ENCODE results near the gene ST6GAL1.

ST6GAL1 gene

GRCh38 chr3:187044206-187044605 lies 113.9 kb downstream of the ST6GAL1 start:
- H3K36me3 ChIP-seq (ENCODE audit: control insufficient read depth in 1 of 2, insufficient read depth in 2 of 2, low read length in 2 of 2): no peaks in the 10 kb centered on the region
- H4K91ac ChIP-seq (ENCODE audit: low read depth, low read length): no peak overlapping the region
- H2AFZ ChIP-seq (ENCODE audit: insufficient read depth, low read length, poor library complexity): no peak overlapping the region
- H2AK5ac ChIP-seq (ENCODE audit: low read length): no peak overlapping the region
- peaks cover 0 to 2% of the 10 kb centered on the region in 2 experiments for H3K4me1 ChIP-seq (ENCODE audit: control insufficient read depth in 1 of 2, insufficient read depth in 2 of 2, low read length in 2 of 2)
- no peaks in the 10 kb centered on the region for H3K79me2 ChIP-seq (ENCODE audit: control insufficient read depth, insufficient read depth, low read length, poor library complexity)
- no peaks in the 10 kb centered on the region for H3K27me3 ChIP-seq (ENCODE audit: insufficient read depth, low read length)
- no peak overlapping the region for H4K8ac ChIP-seq (ENCODE audit: low read depth, low read length)
- no peak overlapping the region for H4K12ac ChIP-seq (ENCODE audit: low read depth, low read length)
- no peak for DNase-seq
- H3K9me3 ChIP-seq (ENCODE audit: insufficient read depth, low read depth, low read length): peaks cover 2% of the 10 kb centered on the region
- H2BK5ac ChIP-seq (ENCODE audit: low read depth, low read length, poor library complexity): no peak overlapping the region
- no peak overlapping the region for H3K23ac ChIP-seq (ENCODE audit: low read length)
- no peak overlapping the region for H3K4me3 ChIP-seq (ENCODE audit: low read depth, low read length)
- no peaks in the 10 kb centered on the region for H3K79me1 ChIP-seq (ENCODE audit: low read length)
- H3K4me2 ChIP-seq (ENCODE audit: low read length): no peak overlapping the region
- no peak overlapping the region for H3K4ac ChIP-seq (ENCODE audit: low read depth, low read length)
- H2BK120ac ChIP-seq (ENCODE audit: insufficient read depth, low read length, poor library complexity): no peak overlapping the region
- H3K14ac ChIP-seq (ENCODE audit: low read length): no peak overlapping the region
- H2BK12ac ChIP-seq (ENCODE audit: low read length): no peak overlapping the region
- WGBS (ENCODE audit: extremely low coverage, insufficient coverage, insufficient read length): no CpG with 5 or more reads among the region's 3 CpGs
- H3K27ac ChIP-seq (ENCODE audit: low read depth, low read length): no peak overlapping the region
- H3K9ac ChIP-seq (ENCODE audit: low read length): no peak overlapping the region
- H3K18ac ChIP-seq (ENCODE audit: low read length): no peak overlapping the region

- no peaks in the 10 kb centered on the region for H3K79me1 ChIP-seq (ENCODE audit: low read length)
- H3K4me1 ChIP-seq (ENCODE audit: control insufficient read depth in 1 of 2, insufficient read depth in 2 of 2, low read length in 2 of 2): peaks cover 0 to 2% of the 10 kb centered on the region in 2 experiments
- no peaks in the 10 kb centered on the region for H3K36me3 ChIP-seq (ENCODE audit: control insufficient read depth in 1 of 2, insufficient read depth in 2 of 2, low read length in 2 of 2)
- no peak for DNase-seq
- H3K9ac ChIP-seq (ENCODE audit: low read length): no peak overlapping the region
- H2AFZ ChIP-seq (ENCODE audit: insufficient read depth, low read length, poor library complexity): no peak overlapping the region
- H3K4ac ChIP-seq (ENCODE audit: low read depth, low read length): no peak overlapping the region
- H2BK5ac ChIP-seq (ENCODE audit: low read depth, low read length, poor library complexity): no peak overlapping the region
- H3K4me2 ChIP-seq (ENCODE audit: low read length): no peak overlapping the region
- no peak overlapping the region for H3K18ac ChIP-seq (ENCODE audit: low read length)
- H4K12ac ChIP-seq (ENCODE audit: low read depth, low read length): no peak overlapping the region
- H2BK12ac ChIP-seq (ENCODE audit: low read length): no peak overlapping the region
- H2AK5ac ChIP-seq (ENCODE audit: low read length): no peak overlapping the region
- no peak overlapping the region for H3K14ac ChIP-seq (ENCODE audit: low read length)
- H2BK120ac ChIP-seq (ENCODE audit: insufficient read depth, low read length, poor library complexity): no peak overlapping the region
- no peaks in the 10 kb centered on the region for H3K79me2 ChIP-seq (ENCODE audit: control insufficient read depth, insufficient read depth, low read length, poor library complexity)
- H3K23ac ChIP-seq (ENCODE audit: low read length): no peak overlapping the region
- no peak overlapping the region for H3K27ac ChIP-seq (ENCODE audit: low read depth, low read length)
- H3K9me3 ChIP-seq (ENCODE audit: insufficient read depth, low read depth, low read length): peaks cover 2% of the 10 kb centered on the region
- no peak overlapping the region for H4K8ac ChIP-seq (ENCODE audit: low read depth, low read length)
- WGBS (ENCODE audit: extremely low coverage, insufficient coverage, insufficient read length): no CpG with 5 or more reads among the region's 4 CpGs
- H3K27me3 ChIP-seq (ENCODE audit: insufficient read depth, low read length): no peaks in the 10 kb centered on the region
- no peak overlapping the region for H3K4me3 ChIP-seq (ENCODE audit: low read depth, low read length)
- no peak overlapping the region for H4K91ac ChIP-seq (ENCODE audit: low read depth, low read length)
These were observed 114.7 kb downstream of the ST6GAL1 start for GRCh38 chr3:187044867-187045552.

- no peaks in the 10 kb centered on the region for H3K36me3 ChIP-seq (ENCODE audit: control insufficient read depth in 1 of 2, insufficient read depth in 2 of 2, low read length in 2 of 2)
- no CpG with 5 or more reads among the region's 2 CpGs for WGBS (ENCODE audit: extremely low coverage, insufficient coverage, insufficient read length)
- H3K18ac ChIP-seq (ENCODE audit: low read length): no peak overlapping the region
- no peaks in the 10 kb centered on the region for H3K79me1 ChIP-seq (ENCODE audit: low read length)
- peaks cover 2% of the 10 kb centered on the region for H3K9me3 ChIP-seq (ENCODE audit: insufficient read depth, low read depth, low read length)
- H3K23ac ChIP-seq (ENCODE audit: low read length): no peak overlapping the region
- no peak overlapping the region for H3K9ac ChIP-seq (ENCODE audit: low read length)
- no peak overlapping the region for H3K4me2 ChIP-seq (ENCODE audit: low read length)
- no peak overlapping the region for H2BK5ac ChIP-seq (ENCODE audit: low read depth, low read length, poor library complexity)
- no peak overlapping the region for H3K14ac ChIP-seq (ENCODE audit: low read length)
- no peak overlapping the region for H2BK120ac ChIP-seq (ENCODE audit: insufficient read depth, low read length, poor library complexity)
- H3K4ac ChIP-seq (ENCODE audit: low read depth, low read length): no peak overlapping the region
- H3K79me2 ChIP-seq (ENCODE audit: control insufficient read depth, insufficient read depth, low read length, poor library complexity): no peaks in the 10 kb centered on the region
- no peak overlapping the region for H3K4me3 ChIP-seq (ENCODE audit: low read depth, low read length)
- H3K27ac ChIP-seq (ENCODE audit: low read depth, low read length): no peak overlapping the region
- H3K4me1 ChIP-seq (ENCODE audit: control insufficient read depth in 1 of 2, insufficient read depth in 2 of 2, low read length in 2 of 2): no peaks in the 10 kb centered on the region
- H2AFZ ChIP-seq (ENCODE audit: insufficient read depth, low read length, poor library complexity): no peak overlapping the region
- no peak overlapping the region for H2AK5ac ChIP-seq (ENCODE audit: low read length)
- DNase-seq: no peak
- no peak overlapping the region for H4K8ac ChIP-seq (ENCODE audit: low read depth, low read length)
- H4K91ac ChIP-seq (ENCODE audit: low read depth, low read length): no peak overlapping the region
- no peaks in the 10 kb centered on the region for H3K27me3 ChIP-seq (ENCODE audit: insufficient read depth, low read length)
- H2BK12ac ChIP-seq (ENCODE audit: low read length): no peak overlapping the region
- H4K12ac ChIP-seq (ENCODE audit: low read depth, low read length): no peak overlapping the region
These were observed 115.7 kb downstream of the ST6GAL1 start for GRCh38 chr3:187046033-187046432.

- H3K4me2 ChIP-seq (ENCODE audit: low read length): no peak overlapping the region
- H3K14ac ChIP-seq (ENCODE audit: low read length): no peak overlapping the region
These were observed 119.3 kb downstream of the ST6GAL1 start for GRCh38 chr3:187049462-187050101.

More at GRCh38 chr3:187049462-187050101, 119.3 kb downstream of the ST6GAL1 start:
- no peak for DNase-seq
- Histone ChIP-seq H3K27me3 (ENCODE audit: insufficient read depth, low read length) (no peaks in the 10 kb centered on the region), H3K18ac (ENCODE audit: low read length) (no peak overlapping the region), H2BK5ac (ENCODE audit: low read depth, low read length, poor library complexity) (no peak overlapping the region), H4K12ac (ENCODE audit: low read depth, low read length) (no peak overlapping the region), H3K4me1 (ENCODE audit: control insufficient read depth in 1 of 2, insufficient read depth in 2 of 2, low read length in 2 of 2) (no peaks in the 10 kb centered on the region), H4K8ac (ENCODE audit: low read depth, low read length) (no peak overlapping the region), H3K23ac (ENCODE audit: low read length) (no peak overlapping the region), H3K79me1 (ENCODE audit: low read length) (no peaks in the 10 kb centered on the region), H3K4me3 (ENCODE audit: low read depth, low read length) (no peak overlapping the region), H3K79me2 (ENCODE audit: control insufficient read depth, insufficient read depth, low read length, poor library complexity) (no peaks in the 10 kb centered on the region), H3K4ac (ENCODE audit: low read depth, low read length) (no peak overlapping the region), H3K9me3 (ENCODE audit: insufficient read depth, low read depth, low read length) (no peaks in the 10 kb centered on the region), H2BK12ac (ENCODE audit: low read length) (no peak overlapping the region), H2AFZ (ENCODE audit: insufficient read depth, low read length, poor library complexity) (no peak overlapping the region), H3K9ac (ENCODE audit: low read length) (no peak overlapping the region), H3K27ac (ENCODE audit: low read depth, low read length) (no peak overlapping the region), H3K36me3 (ENCODE audit: control insufficient read depth in 1 of 2, insufficient read depth in 2 of 2, low read length in 2 of 2) (no peaks in the 10 kb centered on the region), H4K91ac (ENCODE audit: low read depth, low read length) (no peak overlapping the region), H2BK120ac (ENCODE audit: insufficient read depth, low read length, poor library complexity) (no peak overlapping the region), H2AK5ac (ENCODE audit: low read length) (no peak overlapping the region)
- WGBS (ENCODE audit: extremely low coverage, insufficient coverage, insufficient read length): no CpG with 5 or more reads among the region's 5 CpGs
